ENCODE measurements around the gene NEU2. TPM values are rescaled to one million over a fixed set of nuclear protein-coding genes. Genes with fewer than 3 reads are reported as not detected.

NEU2 gene
- total RNA-seq, 1 donor from 2014 or later, result not detected

- Histone ChIP-seq H3K9me3 (no peaks in the 10 kb centered on the region), H3K4me3 (no peak overlapping the region), H3K27ac (no peak overlapping the region), H3K36me3 (no peaks in the 10 kb centered on the region), H3K27me3 (ENCODE audit: low read depth) (no peaks in the 10 kb centered on the region), H3K4me1 (no peaks in the 10 kb centered on the region)
- ATAC-seq (no peak), DNase-seq (no peak)
- intact Hi-C loops (cut with DNase I), result no loop called here
- TF ChIP-seq, protein P1, sequence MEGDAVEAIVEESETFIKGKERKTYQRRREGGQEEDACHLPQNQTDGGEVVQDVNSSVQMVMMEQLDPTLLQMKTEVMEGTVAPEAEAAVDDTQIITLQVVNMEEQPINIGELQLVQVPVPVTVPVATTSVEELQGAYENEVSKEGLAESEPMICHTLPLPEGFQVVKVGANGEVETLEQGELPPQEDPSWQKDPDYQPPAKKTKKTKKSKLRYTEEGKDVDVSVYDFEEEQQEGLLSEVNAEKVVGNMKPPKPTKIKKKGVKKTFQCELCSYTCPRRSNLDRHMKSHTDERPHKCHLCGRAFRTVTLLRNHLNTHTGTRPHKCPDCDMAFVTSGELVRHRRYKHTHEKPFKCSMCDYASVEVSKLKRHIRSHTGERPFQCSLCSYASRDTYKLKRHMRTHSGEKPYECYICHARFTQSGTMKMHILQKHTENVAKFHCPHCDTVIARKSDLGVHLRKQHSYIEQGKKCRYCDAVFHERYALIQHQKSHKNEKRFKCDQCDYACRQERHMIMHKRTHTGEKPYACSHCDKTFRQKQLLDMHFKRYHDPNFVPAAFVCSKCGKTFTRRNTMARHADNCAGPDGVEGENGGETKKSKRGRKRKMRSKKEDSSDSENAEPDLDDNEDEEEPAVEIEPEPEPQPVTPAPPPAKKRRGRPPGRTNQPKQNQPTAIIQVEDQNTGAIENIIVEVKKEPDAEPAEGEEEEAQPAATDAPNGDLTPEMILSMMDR (IDR thresholded peaks at IDR 0.05), result no peak
Observed at GRCh38 chr2:232993231-232993821, 39.1 kb upstream of the NEU2 start.

- TF ChIP-seq, protein P1 (IDR thresholded peaks at IDR 0.05), result no peak
- Histone ChIP-seq H3K36me3 (no peaks in the 10 kb centered on the region), H3K4me3 (no peak overlapping the region), H3K27ac (no peak overlapping the region), H3K4me1 (no peaks in the 10 kb centered on the region), H3K27me3 (ENCODE audit: low read depth) (no peaks in the 10 kb centered on the region), H3K9me3 (no peaks in the 10 kb centered on the region)
- ATAC-seq (no peak), DNase-seq (no peak)
- intact Hi-C loops (cut with DNase I), result no loop called here
Observed at GRCh38 chr2:232994446-232994845, 38.0 kb upstream of the NEU2 start.

GRCh38 chr2:232997749-232998665 is 34.5 kb upstream of the NEU2 start:
- TF ChIP-seq, protein P1 (IDR thresholded peaks at IDR 0.05), result no peak
- no peak for ATAC-seq
- Histone ChIP-seq H3K27ac (no peak overlapping the region), H3K9me3 (no peaks in the 10 kb centered on the region), H3K4me1 (no peaks in the 10 kb centered on the region), H3K36me3 (no peaks in the 10 kb centered on the region), H3K27me3 (ENCODE audit: low read depth) (no peaks in the 10 kb centered on the region), H3K4me3 (no peak overlapping the region)
- DNase-seq, result no peak
- intact Hi-C loops (cut with DNase I), result no loop called here

DNA sequence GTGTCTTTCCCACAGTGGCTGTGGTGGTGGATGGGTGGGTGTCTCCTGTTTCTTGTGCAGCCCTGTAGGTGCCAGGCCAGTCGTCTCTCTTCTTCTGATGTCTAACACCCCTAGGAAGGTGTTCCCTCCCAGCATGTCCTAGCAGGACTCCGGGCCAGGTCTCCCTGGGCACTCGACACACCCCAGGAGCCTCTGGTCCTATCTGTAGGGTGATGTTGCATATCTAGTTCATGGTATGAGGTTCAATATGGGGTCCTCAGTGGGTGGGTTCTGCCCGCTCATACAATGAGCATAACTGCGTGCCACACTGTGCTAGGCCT is 33.8 kb upstream of the NEU2 start:
- no peak for DNase-seq

GRCh38 chr2:232999354-232999753 is 33.1 kb upstream of the NEU2 start:
- Histone ChIP-seq H3K4me1 (no peaks in the 10 kb centered on the region), H3K27ac (no peak overlapping the region), H3K4me3 (no peak overlapping the region), H3K9me3 (no peaks in the 10 kb centered on the region), H3K36me3 (no peaks in the 10 kb centered on the region), H3K27me3 (ENCODE audit: low read depth) (no peaks in the 10 kb centered on the region)
- TF ChIP-seq, protein P1 (IDR thresholded peaks at IDR 0.05), result no peak
- intact Hi-C loops (cut with DNase I), result no loop called here
- ATAC-seq (no peak), DNase-seq (no peak)

More for the DNA sequence above, 33.8 kb upstream of the NEU2 start:
- no peaks in the 10 kb centered on the region for H3K27me3 ChIP-seq (ENCODE audit: low read depth)
- TF ChIP-seq, protein P1 (IDR thresholded peaks at IDR 0.05), result no peak
- H3K27ac ChIP-seq, result no peak overlapping the region
- no peaks in the 10 kb centered on the region for H3K4me1 ChIP-seq
- intact Hi-C loops (cut with DNase I), result no loop called here
- H3K36me3 ChIP-seq, result no peaks in the 10 kb centered on the region
- no peak overlapping the region for H3K4me3 ChIP-seq
- no peak for ATAC-seq
- no peaks in the 10 kb centered on the region for H3K9me3 ChIP-seq
